NCI-H128 (cell line): ENCODE measurements around the gene ZNF318.
"Not testable (repeated sequence)": the region's sequence is repeated elsewhere in the genome, so short reads cannot be mapped to it uniquely, and the experiment has no call there.

Experiments used
- DNase-seq: peaks from one replicate; lab custom pipeline; 2025; ENCODE audit not compliant: unreplicated experiment; lab: John Stamatoyannopoulos, UW

Gene ZNF318

GRCh38 chr6:43303751-43304331 lies 65.6 kb downstream of the ZNF318 start:
- no peak for DNase-seq

GRCh38 chr6:43303006-43303405 lies 66.4 kb downstream of the ZNF318 start:
- not testable (repeated sequence) for DNase-seq

DNA sequence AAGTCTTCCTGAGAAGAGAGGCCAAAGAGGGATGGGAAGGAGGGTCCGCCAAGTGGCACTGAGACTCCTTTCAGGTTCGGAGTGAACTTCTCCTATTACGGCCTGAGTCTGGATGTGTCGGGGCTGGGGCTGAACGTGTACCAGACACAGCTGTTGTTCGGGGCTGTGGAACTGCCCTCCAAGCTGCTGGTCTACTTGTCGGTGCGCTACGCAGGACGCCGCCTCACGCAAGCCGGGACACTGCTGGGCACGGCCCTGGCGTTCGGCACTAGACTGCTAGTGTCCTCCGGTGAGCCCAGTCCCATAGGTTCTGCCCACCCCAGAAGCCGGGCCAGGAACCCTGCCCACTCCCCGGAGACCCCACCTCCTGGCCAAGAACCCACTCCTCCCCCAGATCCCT lies 67.3 kb downstream of the ZNF318 start:
- DNase-seq: no peak

DNA sequence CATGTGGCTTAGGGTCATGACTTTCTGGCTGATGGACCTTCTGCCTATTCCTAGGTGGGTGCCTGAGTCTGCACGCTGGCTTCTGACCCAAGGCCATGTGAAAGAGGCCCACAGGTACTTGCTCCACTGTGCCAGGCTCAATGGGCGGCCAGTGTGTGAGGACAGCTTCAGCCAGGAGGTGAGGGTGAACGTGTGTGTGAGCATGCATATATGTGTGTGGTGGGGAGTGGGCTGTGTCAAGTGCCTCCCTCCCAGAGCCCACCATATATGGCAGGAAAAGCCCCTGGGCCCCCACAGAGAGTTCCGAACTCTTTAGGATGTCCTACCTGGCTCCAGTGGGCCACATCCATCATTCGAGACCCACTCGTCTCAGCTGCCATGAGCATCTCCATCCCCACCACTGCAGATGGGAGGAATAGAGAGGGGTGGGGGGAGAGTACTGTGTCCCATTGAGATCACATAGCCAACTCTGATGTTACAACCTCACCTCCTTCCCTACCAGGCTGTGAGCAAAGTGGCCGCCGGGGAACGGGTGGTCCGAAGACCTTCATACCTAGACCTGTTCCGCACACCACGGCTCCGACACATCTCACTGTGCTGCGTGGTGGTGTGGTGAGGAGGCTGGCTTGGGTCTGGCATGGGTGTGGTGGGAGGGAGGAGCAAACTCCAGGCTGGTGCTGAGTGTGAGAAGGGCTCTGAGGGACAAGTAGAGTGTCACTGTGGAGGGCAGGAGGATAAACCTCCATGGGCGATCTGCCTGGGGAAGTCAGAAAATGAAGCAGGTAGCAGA lies 68.2 kb downstream of the ZNF318 start:
- DNase-seq: no peak

DNA sequence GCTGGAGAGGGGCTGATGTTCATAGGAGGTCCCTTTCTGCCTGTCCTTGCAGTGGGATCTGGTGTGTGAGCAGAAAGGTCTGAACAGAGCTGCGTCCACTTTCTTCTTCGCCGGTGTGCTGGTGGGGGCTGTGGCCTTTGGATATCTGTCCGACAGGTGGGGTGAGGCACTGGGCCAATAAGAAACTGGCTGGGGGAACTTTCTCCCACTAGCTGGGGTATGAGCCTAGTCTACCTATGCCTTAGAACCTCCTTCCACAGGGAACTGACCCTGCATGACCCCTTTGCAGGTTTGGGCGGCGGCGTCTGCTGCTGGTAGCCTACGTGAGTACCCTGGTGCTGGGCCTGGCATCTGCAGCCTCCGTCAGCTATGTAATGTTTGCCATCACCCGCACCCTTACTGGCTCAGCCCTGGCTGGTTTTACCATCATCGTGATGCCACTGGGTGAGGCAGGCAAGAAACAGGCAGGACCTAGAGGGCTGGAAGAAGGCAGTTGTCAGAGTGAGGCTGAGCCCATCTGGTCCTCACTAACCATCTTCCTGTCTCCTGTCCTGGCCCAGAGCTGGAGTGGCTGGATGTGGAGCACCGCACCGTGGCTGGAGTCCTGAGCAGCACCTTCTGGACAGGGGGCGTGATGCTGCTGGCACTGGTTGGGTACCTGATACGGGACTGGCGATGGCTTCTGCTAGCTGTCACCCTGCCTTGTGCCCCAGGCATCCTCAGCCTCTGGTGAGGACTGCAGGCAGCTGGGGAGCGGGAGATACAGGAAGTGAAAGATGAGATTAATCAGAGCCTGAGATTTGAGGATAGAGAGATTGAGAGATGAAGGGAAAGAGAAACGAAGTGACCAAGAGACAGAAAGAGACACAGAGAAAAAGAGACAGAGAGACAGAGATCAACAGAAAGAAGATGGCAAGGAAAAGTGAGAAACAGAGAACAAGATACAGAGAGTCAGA lies 69.8 kb downstream of the ZNF318 start:
- no peak for DNase-seq

DNA sequence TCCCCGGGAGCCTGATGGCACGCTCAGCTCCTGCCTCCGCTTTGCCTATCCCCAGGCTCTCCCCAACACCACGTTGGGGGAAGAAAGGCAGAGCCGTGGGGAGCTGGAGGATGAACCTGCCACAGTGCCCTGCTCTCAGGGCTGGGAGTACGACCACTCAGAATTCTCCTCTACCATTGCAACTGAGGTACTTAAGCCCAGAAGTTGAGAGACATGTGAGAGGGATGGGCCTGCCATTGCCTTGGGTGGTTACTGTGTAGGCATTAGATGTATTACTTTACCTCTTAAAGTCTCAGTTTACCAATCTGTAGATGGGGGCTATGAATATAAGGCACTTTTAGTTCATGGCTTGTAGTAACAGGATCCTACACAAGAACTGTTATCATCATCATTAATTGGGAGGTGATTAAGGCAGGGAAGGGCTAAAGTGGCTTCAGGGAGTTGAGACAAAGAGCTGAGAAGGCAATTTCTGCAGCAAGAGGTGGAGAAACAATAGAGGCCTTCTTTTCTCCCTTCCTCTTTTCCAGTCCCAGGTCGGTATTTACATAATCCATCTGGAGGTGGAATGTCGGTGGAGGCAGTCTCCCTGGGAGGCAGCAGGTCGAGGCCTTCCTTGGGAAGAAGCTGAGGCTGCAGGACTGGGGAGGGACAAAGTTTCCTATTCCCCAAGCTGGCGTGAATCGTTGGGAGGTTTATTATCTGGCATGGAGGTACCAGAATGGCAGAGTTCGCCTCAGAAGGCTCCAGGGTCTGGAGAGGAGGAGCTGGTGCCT lies 70.7 kb downstream of the ZNF318 start:
- DNase-seq: no peak

DNA sequence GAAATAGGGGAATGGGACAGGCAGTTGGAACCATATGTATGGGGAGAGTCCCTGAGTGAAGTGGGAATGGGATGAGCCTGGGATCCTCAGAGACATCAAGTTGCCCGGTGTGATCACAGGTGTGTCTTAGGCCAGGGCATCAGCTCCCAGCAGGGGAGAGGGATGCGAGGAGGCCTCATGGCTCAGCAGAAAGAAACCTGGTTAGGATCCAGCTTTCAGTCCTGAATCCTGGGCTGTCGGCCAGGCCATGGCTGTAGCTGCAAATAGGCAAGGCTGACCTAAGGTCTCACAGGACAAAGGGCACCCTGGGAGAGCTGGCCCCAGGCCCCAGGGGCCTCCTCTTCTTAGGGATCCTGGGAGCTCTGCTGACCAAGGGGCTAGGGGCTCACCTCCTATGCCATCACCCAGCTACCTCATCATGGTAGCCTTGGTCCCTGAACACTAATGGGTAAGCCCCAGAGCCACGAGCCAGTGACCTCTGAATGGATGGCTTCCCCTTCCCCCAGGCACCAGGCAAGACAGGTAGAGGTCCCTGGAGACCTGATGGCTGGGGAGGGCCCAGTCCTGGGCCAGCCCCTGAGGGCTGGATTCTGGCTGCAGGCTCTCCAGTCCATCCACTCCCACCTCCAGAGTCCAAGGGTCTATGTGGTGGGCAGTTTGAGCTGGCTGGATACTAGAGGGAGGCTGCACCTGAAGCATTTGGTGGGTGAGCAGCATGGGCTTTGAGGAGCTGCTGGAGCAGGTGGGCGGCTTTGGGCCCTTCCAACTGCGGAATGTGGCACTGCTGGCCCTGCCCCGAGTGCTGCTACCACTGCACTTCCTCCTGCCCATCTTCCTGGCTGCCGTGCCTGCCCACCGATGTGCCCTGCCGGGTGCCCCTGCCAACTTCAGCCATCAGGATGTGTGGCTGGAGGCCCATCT lies 71.5 kb downstream of the ZNF318 start, which contains the start of gene SLC22A7:
Gene SLC22A7, plus strand, starts transcription at position 617 of the 921 bp plus-strand sequence. Its CDS starts 99 bp downstream, at position 716.
- no peak for DNase-seq

DNA sequence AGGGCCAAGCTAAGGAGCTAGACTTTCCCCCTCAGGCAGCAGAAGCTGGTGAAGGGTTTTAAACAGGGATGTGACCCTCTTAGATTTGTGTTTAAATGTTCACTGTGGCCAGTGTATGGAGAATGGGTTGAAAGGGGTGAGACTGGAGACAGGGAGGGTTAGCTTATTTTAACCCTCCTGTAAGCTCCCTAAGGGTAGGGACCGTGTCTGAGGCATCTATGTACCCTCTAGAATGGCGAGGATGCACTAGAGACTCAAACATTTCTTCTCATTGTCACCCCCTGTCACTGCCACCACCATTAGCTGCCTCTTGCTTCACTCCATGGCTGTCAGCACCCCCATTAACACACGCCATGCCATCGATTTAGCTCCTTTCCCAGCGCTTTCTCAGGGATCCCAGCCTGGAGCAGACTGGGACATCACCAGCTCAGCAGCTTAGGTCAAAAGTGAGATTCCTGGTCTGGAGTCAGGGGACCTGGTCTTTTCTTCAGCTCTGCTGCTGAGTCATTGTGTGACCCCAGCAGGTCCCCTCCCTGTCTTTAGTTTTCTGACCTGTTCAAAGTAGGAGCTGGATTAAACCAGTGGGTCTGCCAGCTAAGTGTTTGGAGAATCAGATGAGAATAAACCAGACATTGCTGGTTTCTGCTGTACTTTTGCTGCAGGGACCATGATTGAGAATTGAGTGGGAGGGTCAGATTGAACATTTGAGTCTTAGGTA lies 72.5 kb downstream of the ZNF318 start:
- no peak for DNase-seq

DNA sequence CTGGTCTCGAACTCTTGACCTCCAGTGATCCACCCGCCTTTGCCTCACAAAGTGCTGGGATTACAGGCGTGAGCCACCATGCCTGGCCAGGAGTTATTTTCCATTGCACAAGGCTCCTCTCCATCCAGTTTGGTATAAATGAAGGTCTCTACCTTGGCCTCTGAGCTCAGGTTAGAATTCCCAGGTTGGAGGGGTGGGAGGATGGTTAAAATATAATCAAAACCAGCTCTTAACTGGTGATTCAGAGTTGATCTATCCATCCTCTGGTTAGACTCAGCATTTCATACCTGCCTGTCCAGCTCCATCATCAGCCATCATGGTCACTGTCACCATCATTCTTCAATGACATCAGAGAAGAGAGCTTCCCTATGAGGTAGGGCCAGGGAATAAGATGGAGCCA lies 74.0 kb downstream of the ZNF318 start:
- no peak for DNase-seq

GRCh38 chr6:43294536-43294935 lies 74.9 kb downstream of the ZNF318 start:
- no peak for DNase-seq

DNA sequence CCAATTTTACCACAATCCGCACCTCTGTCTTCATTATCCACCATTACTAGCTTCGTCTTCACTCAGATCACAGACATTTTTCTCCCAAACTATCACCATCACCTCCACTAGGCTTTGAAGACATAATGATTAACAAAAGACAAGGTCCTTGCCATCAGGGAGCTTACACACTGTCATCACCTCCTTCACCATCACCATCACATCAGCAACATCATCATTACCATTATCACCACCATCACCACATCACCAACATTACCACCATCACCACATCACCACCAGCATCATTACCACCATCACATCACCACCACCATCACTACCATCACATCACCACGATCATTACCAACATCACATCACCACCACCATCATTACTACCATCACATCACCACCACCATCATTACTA lies 75.7 kb downstream of the ZNF318 start:
- DNase-seq: no peak

GRCh38 chr6:43292763-43293318 lies 76.6 kb downstream of the ZNF318 start:
- no peak for DNase-seq

- DNase-seq: no peak
Measured at GRCh38 chr6:43292341-43292740, 77.1 kb downstream of the ZNF318 start.

- DNase-seq: no peak
Measured at GRCh38 chr6:43291708-43292107, 77.7 kb downstream of the ZNF318 start.

GRCh38 chr6:43290905-43291355 lies 78.5 kb downstream of the ZNF318 start:
- DNase-seq: no peak

GRCh38 chr6:43290339-43290904 lies 79.0 kb downstream of the ZNF318 start:
- no peak for DNase-seq

- DNase-seq: no peak
Measured at GRCh38 chr6:43287717-43288679, 81.4 kb downstream of the ZNF318 start.
